WTC11 (cell line): ENCODE data around the gene RPS16. TPM values are rescaled to one million over a fixed set of nuclear protein-coding genes. Genes with fewer than 3 reads are reported as not detected.

Experiments
- ATAC-seq: fragments of 200-7000 bp; cut with Tn5 transposase; 2 replicates; pipeline ENCODE4 v1.10.0; 2021; ENCODE audit warnings: mild to moderate bottlenecking, moderate library complexity
- CTCF ChIA-PET: fragments of 300-600 bp; sonication (Branson Sonifier 250); formaldehyde crosslinking; loops from one replicate; lab custom pipeline; 2021; ENCODE audit warnings: antibody characterized with exemption; lab: Charles Lee
- POLR2A ChIA-PET: fragments of 350-600 bp; sonication (Branson Sonifier 250); formaldehyde crosslinking; loops from one replicate; lab custom pipeline; 2021; ENCODE audit warnings: antibody characterized with exemption; lab: Charles Lee
- DNase-seq: peaks from one replicate; pipeline ENCODE4 v3.0.0; 2021; ENCODE audit warnings: low spot score
- H3K27ac Mint-ChIP-seq: 2 replicates; pipeline ENCODE4 v1.8.0; 2021; ENCODE audit warnings: mixed read lengths
- H3K27me3 Mint-ChIP-seq: 2 replicates; pipeline ENCODE4 v1.8.0; 2021; ENCODE audit warnings: low read depth, mild to moderate bottlenecking, moderate library complexity, mixed read lengths
- H3K36me3 Mint-ChIP-seq: 2 replicates; pipeline ENCODE4 v1.8.0; 2021; ENCODE audit warnings: mixed read lengths
- H3K4me1 Mint-ChIP-seq: 2 replicates; pipeline ENCODE4 v1.8.0; 2022; ENCODE audit warnings: mixed read lengths
- H3K4me3 Mint-ChIP-seq: 2 replicates; pipeline ENCODE4 v1.8.0; 2021; ENCODE audit warnings: mild to moderate bottlenecking, moderate library complexity, mixed read lengths
- H3K9me3 Mint-ChIP-seq: 2 replicates; pipeline ENCODE4 v1.8.0; 2021; ENCODE audit warnings: mixed read lengths
- AFF4 ChIP-seq: sonication (generic); formaldehyde crosslinking; IDR thresholded peaks from 2 replicates; pipeline ENCODE4 v1.8.1; 2023; ENCODE audit warnings: mild to moderate bottlenecking, missing genetic modification reagents, borderline replicate concordance
- CDX4 ChIP-seq: fragments of 250-450 bp; sonication (Bioruptor Pico); IDR thresholded peaks from 2 replicates; pipeline ENCODE4 v1.9.0; 2021; ENCODE audit warnings: moderate library complexity, mild to moderate bottlenecking, inconsistent platforms, borderline replicate concordance
- EMX1 ChIP-seq: fragments of 250-450 bp; sonication (Bioruptor Pico); IDR thresholded peaks from 2 replicates; pipeline ENCODE4 v1.8.0; 2021; ENCODE audit warnings: mild to moderate bottlenecking
- ETV6 ChIP-seq: sonication (generic); formaldehyde crosslinking; IDR thresholded peaks from 2 replicates; pipeline ENCODE4 v1.8.1; 2022; ENCODE audit warnings: mild to moderate bottlenecking, missing genetic modification reagents
- FOXK1 ChIP-seq: sonication (generic); formaldehyde crosslinking; IDR thresholded peaks from 2 replicates; pipeline ENCODE4 v1.8.0; 2022; ENCODE audit warnings: mild to moderate bottlenecking, moderate library complexity, missing genetic modification reagents
- FOXP1 ChIP-seq: sonication (generic); formaldehyde crosslinking; IDR thresholded peaks from 2 replicates; pipeline ENCODE4 v1.8.0; 2022; ENCODE audit warnings: missing genetic modification reagents, mild to moderate bottlenecking, moderate library complexity, borderline replicate concordance
- NR3C1 ChIP-seq: sonication (generic); formaldehyde crosslinking; conservative IDR thresholded peaks from 2 replicates; pipeline ENCODE4 v1.8.1; 2023; ENCODE audit warnings: low read depth, mild to moderate bottlenecking, missing genetic modification reagents
- PREB ChIP-seq: sonication (generic); formaldehyde crosslinking; IDR thresholded peaks from 2 replicates; pipeline ENCODE4 v1.8.1; 2022; ENCODE audit warnings: mild to moderate bottlenecking, missing genetic modification reagents, moderate library complexity, borderline replicate concordance
- SMAD3 ChIP-seq: sonication (generic); formaldehyde crosslinking; IDR thresholded peaks from 2 replicates; pipeline ENCODE4 v1.8.0; 2022; ENCODE audit warnings: missing genetic modification reagents, mild to moderate bottlenecking, borderline replicate concordance
- SP1 ChIP-seq: sonication (generic); formaldehyde crosslinking; conservative IDR thresholded peaks from 2 replicates; pipeline ENCODE4 v1.8.1; 2022; ENCODE audit warnings: missing genetic modification reagents
- TEAD4 ChIP-seq: sonication (generic); formaldehyde crosslinking; IDR thresholded peaks from 2 replicates; pipeline ENCODE4 v1.8.0; 2022; ENCODE audit warnings: mild to moderate bottlenecking, missing genetic modification reagents
- TP53 ChIP-seq: sonication (generic); formaldehyde crosslinking; IDR thresholded peaks from 2 replicates; pipeline ENCODE4 v1.8.1; 2023; ENCODE audit warnings: mild to moderate bottlenecking, missing genetic modification reagents
- ZNF232 ChIP-seq: sonication (generic); formaldehyde crosslinking; IDR thresholded peaks from 2 replicates; pipeline ENCODE4 v1.8.0; 2022; ENCODE audit warnings: mild to moderate bottlenecking, missing genetic modification reagents
- ZNF396 ChIP-seq: fragments of 250-450 bp; sonication (Bioruptor Pico); IDR thresholded peaks from 2 replicates; pipeline ENCODE4 v1.8.0; 2021; ENCODE audit warnings: mild to moderate bottlenecking, moderate library complexity, borderline replicate concordance
- total RNA-seq: library from RNA; stranded (reverse); gene quantifications from 3 replicates; pipeline ENCODE4 v1.2.3, GENCODE V29; 2021
- TF ChIP-seq, protein P1 (sequence below): sonication (generic); formaldehyde crosslinking; IDR thresholded peaks from 2 replicates; pipeline ENCODE4 v1.8.0; 2022; ENCODE audit warnings: mild to moderate bottlenecking, missing genetic modification reagents
- TF ChIP-seq, protein P2 (sequence below): sonication (generic); formaldehyde crosslinking; IDR thresholded peaks from 2 replicates; pipeline ENCODE4 v1.8.1; 2023; ENCODE audit warnings: mild to moderate bottlenecking, moderate library complexity, missing genetic modification reagents
- TF ChIP-seq, protein P3 (sequence below): sonication (generic); formaldehyde crosslinking; IDR thresholded peaks from 2 replicates; pipeline ENCODE4 v1.8.1; 2023; ENCODE audit warnings: mild to moderate bottlenecking, missing genetic modification reagents
- TF ChIP-seq, protein P4 (sequence below): sonication (generic); formaldehyde crosslinking; IDR thresholded peaks from 2 replicates; pipeline ENCODE4 v1.8.1; 2023; ENCODE audit warnings: mild to moderate bottlenecking, missing genetic modification reagents

Gene RPS16
- total RNA-seq, 1 experiment from 2014 or later, result 2,962 TPM

DNA sequence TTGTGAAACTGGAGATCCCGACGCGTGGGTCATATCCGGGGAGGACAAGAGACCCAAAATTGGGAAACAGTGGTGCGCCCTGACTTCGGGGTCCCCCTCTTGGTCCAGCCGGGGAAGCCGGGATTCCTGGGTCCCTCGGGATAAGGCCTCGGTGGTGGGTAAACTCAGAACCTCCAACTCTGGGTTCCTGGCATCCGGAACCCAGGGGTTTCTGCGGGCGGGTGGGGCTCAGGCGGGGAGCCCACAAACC lies 28.4 kb downstream of the RPS16 start (continued):
- TF ChIP-seq, protein P1, sequence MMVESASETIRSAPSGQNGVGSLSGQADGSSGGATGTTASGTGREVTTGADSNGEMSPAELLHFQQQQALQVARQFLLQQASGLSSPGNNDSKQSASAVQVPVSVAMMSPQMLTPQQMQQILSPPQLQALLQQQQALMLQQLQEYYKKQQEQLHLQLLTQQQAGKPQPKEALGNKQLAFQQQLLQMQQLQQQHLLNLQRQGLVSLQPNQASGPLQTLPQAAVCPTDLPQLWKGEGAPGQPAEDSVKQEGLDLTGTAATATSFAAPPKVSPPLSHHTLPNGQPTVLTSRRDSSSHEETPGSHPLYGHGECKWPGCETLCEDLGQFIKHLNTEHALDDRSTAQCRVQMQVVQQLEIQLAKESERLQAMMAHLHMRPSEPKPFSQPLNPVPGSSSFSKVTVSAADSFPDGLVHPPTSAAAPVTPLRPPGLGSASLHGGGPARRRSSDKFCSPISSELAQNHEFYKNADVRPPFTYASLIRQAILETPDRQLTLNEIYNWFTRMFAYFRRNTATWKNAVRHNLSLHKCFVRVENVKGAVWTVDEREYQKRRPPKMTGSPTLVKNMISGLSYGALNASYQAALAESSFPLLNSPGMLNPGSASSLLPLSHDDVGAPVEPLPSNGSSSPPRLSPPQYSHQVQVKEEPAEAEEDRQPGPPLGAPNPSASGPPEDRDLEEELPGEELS (CRISPR knock-in tag), result no peak
- TF ChIP-seq ZNF396 (CRISPR knock-in tag), result no peak
- TF ChIP-seq FOXK1, result no peak
- no peak for TF ChIP-seq NR3C1
- TF ChIP-seq AFF4 (CRISPR knock-in tag), result no peak
- TF ChIP-seq TEAD4, result no peak
- no peak for TF ChIP-seq CDX4 (CRISPR knock-in tag)
- TF ChIP-seq, all 79 proteins: peak for 0

GRCh38 chr19:39406656-39407409 lies 28.9 kb downstream of the RPS16 start, which contains the start of gene ZFP36:
TSS of gene ZFP36 (plus strand) at chr19:39406847. CDS start at chr19:39406905, 58 bp downstream.
- ChIA-PET CTCF (interaction anchor here (0.6 to 4.3 kb wide), 4 partner anchors 9 to 96 kb away, joined by 3 to 38 read pairs (median 6); no protein-coding TSS in a partner anchor), POLR2A (interaction anchor here (0.6 to 2.1 kb wide), 6 partner anchors 9 to 75 kb away, joined by 3 to 15 read pairs (median 5); partner anchors contain the start of genes MED29, PAF1 and RPS16)
- ATAC-seq (peak; percentile 13), DNase-seq (peak; percentile 80)
- TF ChIP-seq, protein P2, sequence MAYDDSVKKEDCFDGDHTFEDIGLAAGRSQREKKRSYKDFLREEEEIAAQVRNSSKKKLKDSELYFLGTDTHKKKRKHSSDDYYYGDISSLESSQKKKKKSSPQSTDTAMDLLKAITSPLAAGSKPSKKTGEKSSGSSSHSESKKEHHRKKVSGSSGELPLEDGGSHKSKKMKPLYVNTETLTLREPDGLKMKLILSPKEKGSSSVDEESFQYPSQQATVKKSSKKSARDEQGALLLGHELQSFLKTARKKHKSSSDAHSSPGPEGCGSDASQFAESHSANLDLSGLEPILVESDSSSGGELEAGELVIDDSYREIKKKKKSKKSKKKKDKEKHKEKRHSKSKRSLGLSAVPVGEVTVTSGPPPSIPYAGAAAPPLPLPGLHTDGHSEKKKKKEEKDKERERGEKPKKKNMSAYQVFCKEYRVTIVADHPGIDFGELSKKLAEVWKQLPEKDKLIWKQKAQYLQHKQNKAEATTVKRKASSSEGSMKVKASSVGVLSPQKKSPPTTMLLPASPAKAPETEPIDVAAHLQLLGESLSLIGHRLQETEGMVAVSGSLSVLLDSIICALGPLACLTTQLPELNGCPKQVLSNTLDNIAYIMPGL (CRISPR knock-in tag), result 0 out of 2 replicates have a peak, but pooled peaks have one; percentile 69
- 0 out of 2 replicates have a peak, but pooled peaks have one; percentile 58 for TF ChIP-seq TP53
- TF ChIP-seq, protein P3, sequence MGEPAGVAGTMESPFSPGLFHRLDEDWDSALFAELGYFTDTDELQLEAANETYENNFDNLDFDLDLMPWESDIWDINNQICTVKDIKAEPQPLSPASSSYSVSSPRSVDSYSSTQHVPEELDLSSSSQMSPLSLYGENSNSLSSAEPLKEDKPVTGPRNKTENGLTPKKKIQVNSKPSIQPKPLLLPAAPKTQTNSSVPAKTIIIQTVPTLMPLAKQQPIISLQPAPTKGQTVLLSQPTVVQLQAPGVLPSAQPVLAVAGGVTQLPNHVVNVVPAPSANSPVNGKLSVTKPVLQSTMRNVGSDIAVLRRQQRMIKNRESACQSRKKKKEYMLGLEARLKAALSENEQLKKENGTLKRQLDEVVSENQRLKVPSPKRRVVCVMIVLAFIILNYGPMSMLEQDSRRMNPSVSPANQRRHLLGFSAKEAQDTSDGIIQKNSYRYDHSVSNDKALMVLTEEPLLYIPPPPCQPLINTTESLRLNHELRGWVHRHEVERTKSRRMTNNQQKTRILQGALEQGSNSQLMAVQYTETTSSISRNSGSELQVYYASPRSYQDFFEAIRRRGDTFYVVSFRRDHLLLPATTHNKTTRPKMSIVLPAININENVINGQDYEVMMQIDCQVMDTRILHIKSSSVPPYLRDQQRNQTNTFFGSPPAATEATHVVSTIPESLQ (CRISPR knock-in tag), result no peak
- peak; percentile 7; the same call in 1 of the 2 replicates for TF ChIP-seq SP1 (CRISPR knock-in tag)
- TF ChIP-seq ZNF232 (CRISPR knock-in tag), result peak; percentile 64; the same call in 1 of the 2 replicates
- TF ChIP-seq PREB (CRISPR knock-in tag), result no peak
- TF ChIP-seq, protein P4, sequence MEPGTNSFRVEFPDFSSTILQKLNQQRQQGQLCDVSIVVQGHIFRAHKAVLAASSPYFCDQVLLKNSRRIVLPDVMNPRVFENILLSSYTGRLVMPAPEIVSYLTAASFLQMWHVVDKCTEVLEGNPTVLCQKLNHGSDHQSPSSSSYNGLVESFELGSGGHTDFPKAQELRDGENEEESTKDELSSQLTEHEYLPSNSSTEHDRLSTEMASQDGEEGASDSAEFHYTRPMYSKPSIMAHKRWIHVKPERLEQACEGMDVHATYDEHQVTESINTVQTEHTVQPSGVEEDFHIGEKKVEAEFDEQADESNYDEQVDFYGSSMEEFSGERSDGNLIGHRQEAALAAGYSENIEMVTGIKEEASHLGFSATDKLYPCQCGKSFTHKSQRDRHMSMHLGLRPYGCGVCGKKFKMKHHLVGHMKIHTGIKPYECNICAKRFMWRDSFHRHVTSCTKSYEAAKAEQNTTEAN (CRISPR knock-in tag), result no peak
- TF ChIP-seq EMX1 (CRISPR knock-in tag), result no peak
- peak; percentile 42; the same call in 1 of the 2 replicates for TF ChIP-seq FOXP1 (CRISPR knock-in tag)
- TF ChIP-seq SMAD3 (CRISPR knock-in tag), result peak; percentile 43; the same call in 1 of the 2 replicates
- TF ChIP-seq FOXK1, result 0 out of 2 replicates have a peak, but pooled peaks have one; percentile 8
- TF ChIP-seq ETV6 (CRISPR knock-in tag), result no peak
- peak within 1 kb of the TSS; percentile 90 for H3K4me3 Mint-ChIP-seq
- no peaks in the 10 kb centered on the region for H3K27me3 Mint-ChIP-seq
- peaks cover 8% of the 10 kb centered on the region; the same call in 1 of the 2 replicates for H3K36me3 Mint-ChIP-seq
- H3K9me3 Mint-ChIP-seq, result no peaks in the 10 kb centered on the region
- peaks cover 53% of the 10 kb centered on the region for H3K4me1 Mint-ChIP-seq
- H3K27ac Mint-ChIP-seq, result peak within 1 kb of the TSS; percentile 94
